ENCODE measurements around the gene MBTD1. TPM values are rescaled to one million over a fixed set of nuclear protein-coding genes. Genes with fewer than 3 reads are reported as not detected.
A peak's percentile ranks its signal among the peaks of the same experiment; 100 is the strongest.

MBTD1 gene
- total RNA-seq, 1 donor from 2014 or later, result 12.1 TPM

- no peak for DNase-seq (ENCODE audit: low read depth in 2 of 2)
Measured at GRCh38 chr17:51149163-51149562, 110.7 kb downstream of the MBTD1 start.

- DNase-seq (ENCODE audit: low read depth in 2 of 2), result no peak
Measured at GRCh38 chr17:51147650-51148049, 112.2 kb downstream of the MBTD1 start.

GRCh38 chr17:51144266-51145022 is 115.4 kb downstream of the MBTD1 start:
- no peak for DNase-seq (ENCODE audit: low read depth in 2 of 2)

DNA sequence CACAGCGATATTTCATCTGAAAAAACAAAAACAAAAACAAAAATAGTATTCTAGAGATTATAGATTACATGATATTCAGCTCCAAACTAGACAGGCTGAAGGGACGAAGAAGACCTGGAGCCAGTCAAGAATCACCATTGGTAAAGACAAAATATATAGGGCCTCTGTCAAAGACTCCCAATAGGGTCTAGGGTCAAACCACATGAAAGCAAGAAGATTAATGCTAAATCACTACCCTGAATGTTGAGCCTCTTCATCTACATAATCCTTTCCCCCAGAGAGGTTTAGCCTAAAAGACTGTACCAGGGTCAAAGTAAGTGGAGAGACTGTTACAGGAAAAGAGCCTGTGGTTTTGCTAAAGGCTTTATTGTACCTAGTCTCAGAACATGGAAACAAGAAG is 117.3 kb downstream of the MBTD1 start:
- no peak for DNase-seq (ENCODE audit: low read depth in 2 of 2)

DNA sequence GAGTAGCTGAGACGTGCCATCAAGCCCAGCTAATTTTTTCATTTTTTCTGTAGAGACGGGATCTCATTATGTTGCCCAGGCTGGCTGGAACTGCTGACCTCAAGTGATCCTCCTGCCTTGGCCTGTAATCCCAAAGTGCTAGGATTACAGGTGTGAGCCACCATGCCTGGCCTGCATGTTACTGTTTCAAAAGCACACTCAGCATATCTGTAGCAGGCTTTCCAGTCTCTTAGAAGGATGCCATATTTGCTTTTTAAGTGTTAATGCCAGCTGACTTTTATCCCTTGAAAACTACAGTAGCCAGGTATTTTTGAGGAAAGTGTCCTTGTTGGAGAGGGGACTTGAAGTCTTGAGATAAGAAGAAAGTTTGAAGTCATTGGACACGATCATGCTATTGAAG is 123.9 kb downstream of the MBTD1 start:
- DNase-seq (ENCODE audit: low read depth in 2 of 2), result no peak

DNA sequence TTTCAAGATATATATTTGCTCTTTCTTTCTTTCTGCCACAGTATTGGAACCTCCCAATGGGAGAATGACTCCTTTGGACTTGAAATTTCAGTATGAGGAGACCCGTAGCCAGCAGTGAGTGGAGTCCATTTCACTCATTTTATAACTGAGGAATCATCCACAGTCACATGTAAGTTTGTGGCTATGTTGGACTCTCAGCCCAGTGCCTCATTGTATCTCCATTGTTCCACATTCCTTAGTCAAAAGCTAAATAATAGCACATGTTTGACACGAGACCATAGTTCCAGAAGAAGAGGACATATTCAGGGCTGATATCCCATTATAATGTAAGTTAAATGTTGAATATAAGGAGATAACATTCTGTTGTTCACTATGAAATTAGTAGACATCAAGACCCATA is 126.5 kb downstream of the MBTD1 start:
- DNase-seq (ENCODE audit: low read depth in 2 of 2), result peak in 1 of 2 donors; percentile 44

DNA sequence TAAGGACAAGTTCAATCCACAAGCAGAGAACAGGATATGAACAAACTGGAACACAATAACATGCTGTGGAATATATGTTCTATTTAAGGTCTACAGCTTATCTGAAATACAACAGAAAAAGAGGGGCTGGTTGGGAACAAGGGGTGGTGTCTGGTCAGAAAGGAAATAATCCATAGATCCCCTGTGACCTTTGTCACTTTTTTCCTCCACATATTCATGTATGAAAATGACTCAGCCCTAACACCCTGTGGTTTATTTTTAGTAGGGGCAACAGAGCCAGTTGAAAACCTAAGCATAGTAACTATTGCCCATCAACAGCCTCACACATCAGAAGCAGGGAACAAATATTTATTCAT is 126.9 kb downstream of the MBTD1 start:
- DNase-seq (ENCODE audit: low read depth in 2 of 2), result peak; percentile 70 to 93

- peak; percentile 25 to 50 for DNase-seq (ENCODE audit: low read depth in 2 of 2)
Measured at GRCh38 chr17:51128076-51128475, 131.8 kb downstream of the MBTD1 start.

Other genes with a start within 250 kb of the MBTD1 start
- 83.0 and 104 TPM in 2 replicates for gene SPAG9, start 139.2 kb downstream of the MBTD1 start, total RNA-seq
- 87.7 and 133 TPM in 2 replicates for gene NME1, start 106.5 kb downstream of the MBTD1 start, total RNA-seq
- 603 and 811 TPM in 2 replicates for gene NME2, start 93.6 kb downstream of the MBTD1 start, total RNA-seq
- gene UTP18, start 497 bp upstream of the MBTD1 start, total RNA-seq, result 26.2 and 26.6 TPM in 2 replicates

All from lung microvascular endothelial cell (primary cell).